Gastrocnemius medialis (tissue), 4 donors: ENCODE data around the gene KRT31.

Source experiments
- POLR2A ChIP-seq, 2 donors: fragments of 450-650 bp; IDR thresholded peaks; one replicate each; pipeline ENCODE4 v1.6.1; 2017; ENCODE audit warnings: antibody characterized with exemption in 2 of 2, mild to moderate bottlenecking in 2 of 2, moderate library complexity in 2 of 2
- TF ChIP-seq, protein P1 (sequence below), 5 experiments: fragments of 450-650 bp in 3 of 5; fragments of 200-600 bp in 2 of 5; sonication (generic) in 2 of 5; IDR thresholded peaks in 4 of 5; conservative IDR thresholded peaks in 1 of 5; 1 replicate in 4 of 5; 2 replicates in 1 of 5; pipeline ENCODE4 v1.5.1; 2016 to 2019; ENCODE audit warnings: antibody characterized with exemption in 5 of 5, mild to moderate bottlenecking in 3 of 5, moderate library complexity in 3 of 5

DNA sequence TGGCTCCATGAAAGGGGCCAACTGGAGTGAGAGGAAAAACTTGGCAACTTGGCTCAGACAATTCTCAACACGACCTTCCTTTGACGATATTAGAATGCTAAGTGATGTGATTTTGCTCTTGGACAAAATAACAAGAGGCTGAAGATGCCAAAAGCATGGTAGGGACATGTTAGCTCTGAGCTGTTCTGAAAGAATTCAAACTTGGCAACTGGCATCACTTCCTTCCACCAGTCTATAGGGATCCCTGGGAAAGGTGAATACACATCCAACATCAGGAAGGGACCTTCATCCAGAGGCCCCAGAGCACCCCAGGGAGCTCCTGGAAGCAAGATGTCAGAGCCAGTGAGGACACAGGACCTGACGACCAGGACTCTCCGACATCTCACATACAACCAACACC lies 22.7 kb upstream of the KRT31 start:
- TF ChIP-seq, protein P1, sequence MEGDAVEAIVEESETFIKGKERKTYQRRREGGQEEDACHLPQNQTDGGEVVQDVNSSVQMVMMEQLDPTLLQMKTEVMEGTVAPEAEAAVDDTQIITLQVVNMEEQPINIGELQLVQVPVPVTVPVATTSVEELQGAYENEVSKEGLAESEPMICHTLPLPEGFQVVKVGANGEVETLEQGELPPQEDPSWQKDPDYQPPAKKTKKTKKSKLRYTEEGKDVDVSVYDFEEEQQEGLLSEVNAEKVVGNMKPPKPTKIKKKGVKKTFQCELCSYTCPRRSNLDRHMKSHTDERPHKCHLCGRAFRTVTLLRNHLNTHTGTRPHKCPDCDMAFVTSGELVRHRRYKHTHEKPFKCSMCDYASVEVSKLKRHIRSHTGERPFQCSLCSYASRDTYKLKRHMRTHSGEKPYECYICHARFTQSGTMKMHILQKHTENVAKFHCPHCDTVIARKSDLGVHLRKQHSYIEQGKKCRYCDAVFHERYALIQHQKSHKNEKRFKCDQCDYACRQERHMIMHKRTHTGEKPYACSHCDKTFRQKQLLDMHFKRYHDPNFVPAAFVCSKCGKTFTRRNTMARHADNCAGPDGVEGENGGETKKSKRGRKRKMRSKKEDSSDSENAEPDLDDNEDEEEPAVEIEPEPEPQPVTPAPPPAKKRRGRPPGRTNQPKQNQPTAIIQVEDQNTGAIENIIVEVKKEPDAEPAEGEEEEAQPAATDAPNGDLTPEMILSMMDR (IDR thresholded peaks at IDR 0.05 in 4 of 5, conservative IDR thresholded peaks at IDR 0.05 in 1 of 5), result no peak
- no peak for TF ChIP-seq POLR2A (IDR thresholded peaks at IDR 0.05)
